GM10248 (cell line): ENCODE data around the gene RERE.

ENCODE experiments used
- CTCF ChIA-PET: fragments of 300-600 bp; sonication (Branson Sonifier 250); formaldehyde crosslinking; extraction: SDS; loops from one replicate; lab custom pipeline; 2021; ENCODE audit warnings: antibody characterized with exemption; lab: Yijun Ruan, JAX
- POLR2A ChIA-PET: fragments of 350-650 bp; sonication (Branson Sonifier 250); formaldehyde crosslinking; extraction: SDS; loops from one replicate; lab custom pipeline; 2020; ENCODE audit warnings: antibody characterized with exemption; lab: Yijun Ruan, JAX
- DNase-seq: peaks from one replicate; pipeline ENCODE4 v3.0.0; 2012; ENCODE audit errors: extremely low spot score
- CTCF ChIP-seq: IDR thresholded peaks from 2 replicates; pipeline ENCODE4 v1.5.1; 2012; ENCODE audit warnings: mild to moderate bottlenecking, low read depth; ENCODE audit errors: extremely low read depth, missing control alignments, control extremely low read depth

The RERE gene

DNA sequence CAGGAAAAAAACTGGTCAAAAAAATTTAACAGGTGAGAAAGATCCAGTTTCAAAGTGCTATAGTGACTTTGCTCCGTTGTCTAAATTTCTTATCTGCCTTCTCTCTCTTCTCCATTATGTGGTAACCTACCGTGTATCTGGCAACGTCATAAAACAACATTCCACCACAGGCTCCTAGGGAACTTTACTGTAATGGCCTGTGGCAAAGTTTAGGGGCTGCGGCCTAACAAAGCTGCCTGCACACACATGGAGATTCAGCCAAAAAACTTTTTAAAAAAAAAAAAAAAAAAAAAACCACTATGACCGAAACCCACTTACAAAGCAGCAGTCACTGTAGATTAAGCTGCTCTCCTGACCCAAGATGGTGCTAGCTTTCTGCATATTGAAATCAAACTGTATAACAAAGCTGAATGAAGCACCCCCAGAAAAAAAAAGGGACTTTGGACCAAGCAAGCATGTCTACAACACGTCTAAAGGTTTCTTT lies 296.9 kb downstream of the RERE start:
- ChIA-PET CTCF (interaction anchor here (0.7 to 4.4 kb wide), 3 partner anchors 12 to 329 kb away, joined by 3 to 15 read pairs (median 8); no protein-coding TSS in a partner anchor), POLR2A (interaction anchor here (0.6 kb wide), 1 partner anchor 146 kb away, joined by 3 read pairs; no protein-coding TSS in a partner anchor)
- DNase-seq: no peak

GRCh38 chr1:8519167-8519566 lies 298.3 kb downstream of the RERE start:
- no peak for DNase-seq
- CTCF ChIA-PET: interaction anchor here (1.8 to 4.4 kb wide), 2 partner anchors 9 to 330 kb away, joined by 5 to 15 read pairs; no protein-coding TSS in a partner anchor
- POLR2A ChIA-PET: no interaction called here
- no peak for TF ChIP-seq CTCF

More for the DNA sequence above, 296.9 kb downstream of the RERE start:
- TF ChIP-seq CTCF: no peak

DNA sequence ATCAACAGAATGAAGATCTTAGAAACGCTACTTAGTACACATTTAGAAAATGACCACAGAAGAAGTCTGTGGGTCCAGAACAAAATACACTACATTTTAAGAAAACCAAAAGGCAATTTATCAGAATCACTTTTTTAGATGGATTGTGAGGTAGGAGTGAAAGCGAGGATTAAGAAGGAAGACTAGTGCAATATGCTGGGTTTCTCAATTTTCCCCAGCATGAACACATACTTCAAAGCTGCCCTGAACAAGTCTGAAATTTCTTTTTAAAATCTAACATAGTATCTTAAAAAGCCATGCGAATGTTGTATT lies 299.0 kb downstream of the RERE start:
- ChIA-PET CTCF (interaction anchor here (1.8 kb wide), 1 partner anchor 8 kb away, joined by 5 read pairs; no protein-coding TSS in a partner anchor), POLR2A (no interaction called here)
- no peak for TF ChIP-seq CTCF
- DNase-seq: no peak

- ChIA-PET POLR2A (interaction anchor here (1.1 kb wide), 1 partner anchor 333 kb away, joined by 6 read pairs; no protein-coding TSS in a partner anchor), CTCF (no interaction called here)
- no peak for TF ChIP-seq CTCF
- DNase-seq: no peak
These were observed 299.6 kb downstream of the RERE start for GRCh38 chr1:8517661-8518489.

GRCh38 chr1:8516793-8517556 lies 300.5 kb downstream of the RERE start:
- no peak for TF ChIP-seq CTCF
- CTCF ChIA-PET: interaction anchor here (1.0 to 2.5 kb wide), 3 partner anchors 9 to 48 kb away, joined by 4 to 7 read pairs (median 4); no protein-coding TSS in a partner anchor
- POLR2A ChIA-PET: interaction anchor here (1.1 kb wide), 1 partner anchor 334 kb away, joined by 6 read pairs; no protein-coding TSS in a partner anchor
- no peak for DNase-seq

- ChIA-PET CTCF (interaction anchor here (1.0 to 2.5 kb wide), 3 partner anchors 9 to 48 kb away, joined by 4 to 7 read pairs (median 4); no protein-coding TSS in a partner anchor), POLR2A (no interaction called here)
- TF ChIP-seq CTCF: no peak
- DNase-seq: no peak
These were observed 301.1 kb downstream of the RERE start for GRCh38 chr1:8516278-8516777.
